HEK293T (cell line): ENCODE results near the gene DSP.

Experiments used
- BHLHE40 ChIP-seq: fragments of 450-650 bp; IDR thresholded peaks from 2 replicates; pipeline ENCODE4 v1.6.1; 2016; ENCODE audit warnings: mild to moderate bottlenecking, moderate library complexity, borderline replicate concordance
- CTBP1 ChIP-seq: fragments of 450-650 bp; IDR thresholded peaks from 2 replicates; pipeline ENCODE4 v1.6.1; 2016; ENCODE audit warnings: borderline replicate concordance
- ELF4 ChIP-seq: fragments of 450-650 bp; IDR thresholded peaks from 2 replicates; pipeline ENCODE4 v1.6.1; 2017; ENCODE audit warnings: antibody characterized with exemption
- FOXA1 ChIP-seq: fragments of 450-650 bp; IDR thresholded peaks from 2 replicates; pipeline ENCODE4 v1.6.1; 2016; ENCODE audit warnings: mild to moderate bottlenecking
- FOXK2 ChIP-seq: fragments of 450-650 bp; IDR thresholded peaks from 2 replicates; pipeline ENCODE4 v1.6.1; 2016; ENCODE audit warnings: mild to moderate bottlenecking
- HDGF ChIP-seq: fragments of 450-650 bp; IDR thresholded peaks from 2 replicates; pipeline ENCODE4 v1.6.1; 2017; ENCODE audit warnings: antibody characterized with exemption, borderline replicate concordance
- NFRKB ChIP-seq: fragments of 450-650 bp; IDR thresholded peaks from 2 replicates; pipeline ENCODE4 v1.6.1; 2016; ENCODE audit warnings: mild to moderate bottlenecking, moderate library complexity
- PKNOX1 ChIP-seq: fragments of 450-650 bp; IDR thresholded peaks from 2 replicates; pipeline ENCODE4 v1.6.1; 2016
- SP1 ChIP-seq: fragments of 450-650 bp; IDR thresholded peaks from 2 replicates; pipeline ENCODE4 v1.6.1; 2017
- SUZ12 ChIP-seq: fragments of 450-650 bp; IDR thresholded peaks from 2 replicates; pipeline ENCODE4 v1.6.1; 2016; ENCODE audit warnings: mild to moderate bottlenecking
- ZNF384 ChIP-seq: fragments of 450-650 bp; IDR thresholded peaks from 2 replicates; pipeline ENCODE4 v1.6.1; 2016

GRCh38 chr6:7633361-7633760, 91.9 kb downstream of the DSP start:
- TF ChIP-seq ELF4 (no peak), ZNF384 (no peak), HDGF (no peak), NFRKB (no peak), FOXA1 (no peak), SP1 (no peak), FOXK2 (no peak), PKNOX1 (no peak), CTBP1 (no peak), SUZ12 (no peak), BHLHE40 (no peak)
